K562 (cell line): ENCODE results near the gene LYPD3. TPM values are rescaled to one million over a fixed set of nuclear protein-coding genes. Genes with fewer than 3 reads are reported as not detected.

ENCODE experiments used
- ATAC-seq: fragments of 200-7000 bp; cut with Tn5 transposase; 3 replicates; pipeline ENCODE4 v1.9.1; 2020; ENCODE audit warnings: moderate library complexity
- BruUV-seq: library from RNA; stranded (reverse); fragments of 400-500 nt; replicated peaks from 2 replicates; lab custom pipeline; 2021; lab: Mats Ljungman, UMichigan
- CTCF ChIA-PET: fragments of 300-600 bp; formaldehyde crosslinking; extraction: SDS; loops from one replicate; lab custom pipeline; 2021; ENCODE audit warnings: low intra/inter-chr PET ratio; lab: Yijun Ruan, JAX
- POLR2A ChIA-PET: fragments of 300-600, 350-650 bp; sonication (Branson Sonifier 250); formaldehyde crosslinking; extraction: SDS; loops from one replicate; lab custom pipeline; 2021; ENCODE audit warnings: antibody characterized with exemption, inconsistent platforms; lab: Yijun Ruan, JAX
- DNase-seq, 4 experiments: peaks; one replicate each; pipeline versions ENCODE4 v3.0.0 to v3.0.0-alpha.2; 2011 to 2018; ENCODE audit warnings: low spot score in 3 of 4, mixed read lengths in 3 of 4; ENCODE audit errors: extremely low read depth in 1 of 4
- FAIRE-seq: peaks from 2 replicates; lab custom pipeline; 2011; peaks lifted over from hg19 to GRCh38; lab: Jason Lieb, UNC
- H2AFZ ChIP-seq: 2 replicates; pipeline ENCODE4 v1.6.0; 2011; ENCODE audit warnings: low read depth, low read length, control low read depth, inconsistent platforms
- H3K27ac ChIP-seq: fragments of 200-600 bp; 3 replicates; pipeline ENCODE4 v1.8.0; 2011; ENCODE audit warnings: low read depth, mild to moderate bottlenecking, control low read depth, inconsistent platforms, low read length, moderate library complexity, mixed read lengths; ENCODE audit errors: extremely low read depth
- H3K27me3 ChIP-seq, 2 experiments: fragments of 300-600 bp in 1 of 2; 2 replicates in 1 of 2; 3 replicates in 1 of 2; pipeline versions ENCODE4 v1.6.0 to v1.8.0; 2011; ENCODE audit warnings: inconsistent platforms in 2 of 2, low read length in 2 of 2, mild to moderate bottlenecking in 1 of 2, mixed read lengths in 1 of 2, moderate library complexity in 1 of 2; ENCODE audit not compliant: control insufficient read depth in 2 of 2, insufficient read depth in 2 of 2
- H3K36me3 ChIP-seq: fragments of 300-600 bp; 3 replicates; pipeline ENCODE4 v1.8.0; 2011; ENCODE audit warnings: mild to moderate bottlenecking, low read length, inconsistent platforms; ENCODE audit not compliant: control insufficient read depth, insufficient read depth
- H3K4me1 ChIP-seq, 2 experiments: fragments of 200-600 bp in 1 of 2; replicated peaks in 1 of 2; 2 replicates in 1 of 2; 3 replicates in 1 of 2; pipeline versions ENCODE4 v1.5.1 to v1.8.0; 2011; ENCODE audit warnings: inconsistent platforms in 2 of 2, low read length in 2 of 2, mild to moderate bottlenecking in 1 of 2, mixed read lengths in 1 of 2, moderate library complexity in 1 of 2; ENCODE audit not compliant: control insufficient read depth in 2 of 2, insufficient read depth in 2 of 2
- H3K4me2 ChIP-seq: 2 replicates; pipeline ENCODE4 v1.6.1; 2011; ENCODE audit warnings: low read length, control low read depth, inconsistent platforms, mixed read lengths; ENCODE audit not compliant: insufficient read depth
- H3K4me3 ChIP-seq: fragments of 200-600 bp; sonication (generic), shearing (Covaris generic); 2 replicates; pipeline ENCODE4 v1.5.1; 2016; ENCODE audit warnings: control low read depth, inconsistent platforms
- H3K79me2 ChIP-seq: fragments of 200-600 bp; 3 replicates; pipeline ENCODE4 v1.8.0; 2011; ENCODE audit warnings: low read length, inconsistent platforms; ENCODE audit not compliant: control insufficient read depth, insufficient read depth
- H3K9ac ChIP-seq, 2 experiments: 2 replicates each; pipeline versions ENCODE4 v1.6.0 to v1.6.1; 2011; ENCODE audit warnings: low read depth in 2 of 2, low read length in 2 of 2, control low read depth in 1 of 2, inconsistent platforms in 1 of 2, mild to moderate bottlenecking in 1 of 2, mixed read lengths in 1 of 2; ENCODE audit not compliant: insufficient read depth in 1 of 2
- H3K9me1 ChIP-seq: one replicate; pipeline ENCODE4 v1.6.0; 2011; ENCODE audit warnings: inconsistent platforms, mild to moderate bottlenecking, low read length, moderate library complexity; ENCODE audit not compliant: control insufficient read depth, insufficient read depth
- H3K9me3 ChIP-seq: replicated peaks from 2 replicates; pipeline ENCODE4 v1.5.1; 2011; ENCODE audit warnings: low read depth, low read length, inconsistent platforms; ENCODE audit not compliant: control insufficient read depth, insufficient read depth
- H4K20me1 ChIP-seq: replicated peaks from 2 replicates; pipeline ENCODE4 v1.6.1; 2011; ENCODE audit warnings: low read length, inconsistent platforms, mixed read lengths; ENCODE audit not compliant: control insufficient read depth, insufficient read depth
- ELF1 ChIP-seq: fragments of 200-800 bp; sonication (Bioruptor generic); IDR thresholded peaks from 2 replicates; pipeline ENCODE4 v1.6.1; 2016; ENCODE audit warnings: missing genetic modification characterization, missing compliant biosample characterization
- EP300 ChIP-seq: IDR thresholded peaks from 2 replicates; pipeline ENCODE4 v1.6.1; 2012; ENCODE audit warnings: low read length, improper control_type of control experiment
- HCFC1 ChIP-seq: IDR thresholded peaks from 2 replicates; pipeline ENCODE4 v1.6.1; 2012; ENCODE audit warnings: low read depth, low read length, improper control_type of control experiment
- IFI16 ChIP-seq: fragments of 250-450 bp; sonication (Bioruptor Pico); IDR thresholded peaks from 2 replicates; pipeline ENCODE4 v2.1.2; 2022; ENCODE audit warnings: mild to moderate bottlenecking, inconsistent platforms
- KDM5B ChIP-seq: fragments of 200-600 bp; sonication (generic); IDR thresholded peaks from 2 replicates; pipeline ENCODE4 v1.6.1; 2012; ENCODE audit warnings: low read depth, mild to moderate bottlenecking, moderate library complexity, low read length, control low read depth, inconsistent platforms; ENCODE audit not compliant: insufficient replicate concordance
- MAFG ChIP-seq: fragments of 450-650 bp; conservative IDR thresholded peaks from 2 replicates; pipeline ENCODE4 v1.6.1; 2016; ENCODE audit warnings: missing genetic modification characterization, missing compliant biosample characterization
- MYNN ChIP-seq, 2 experiments: sonication (generic); formaldehyde crosslinking in 1 of 2; IDR thresholded peaks; 2 replicates each; pipeline versions ENCODE4 v1.5.0 to v1.6.1; 2016 to 2020; ENCODE audit warnings: antibody characterized with exemption in 1 of 2, missing genetic modification reagents in 1 of 2
- SNAPC5 ChIP-seq: fragments of 250-450 bp; sonication (Bioruptor Pico); IDR thresholded peaks from 2 replicates; pipeline ENCODE4 v1.8.0; 2021; ENCODE audit warnings: moderate library complexity, mild to moderate bottlenecking, inconsistent platforms
- SRSF1 ChIP-seq: fragments of 200-400 bp; formaldehyde crosslinking; IDR thresholded peaks from 2 replicates; pipeline ENCODE4 v1.6.1; 2017; ENCODE audit warnings: mild to moderate bottlenecking, low read depth, low read length, moderate library complexity
- TCF3 ChIP-seq: sonication (generic); formaldehyde crosslinking; IDR thresholded peaks from 2 replicates; pipeline ENCODE4 v1.4.0; 2020; ENCODE audit warnings: mild to moderate bottlenecking, missing genetic modification reagents
- ZBTB5 ChIP-seq: fragments of 450-650 bp; IDR thresholded peaks from 2 replicates; pipeline ENCODE4 v1.6.1; 2017; ENCODE audit warnings: antibody characterized with exemption
- ZFP91 ChIP-seq: sonication (generic); formaldehyde crosslinking; IDR thresholded peaks from 2 replicates; pipeline ENCODE4 v1.8.0; 2022; ENCODE audit warnings: mild to moderate bottlenecking, missing genetic modification reagents
- ZNF217 ChIP-seq: sonication (generic); formaldehyde crosslinking; IDR thresholded peaks from 2 replicates; pipeline ENCODE4 v1.8.0; 2022; ENCODE audit warnings: mild to moderate bottlenecking, missing genetic modification reagents
- whole genome bisulfite sequencing: fragments of 100-300 bp; shearing (Covaris generic); methylation state at CpG from one replicate; pipeline ENCODE4 v1.1.6; 2016; ENCODE audit warnings: low coverage, mixed read lengths; ENCODE audit not compliant: insufficient coverage; ENCODE audit errors: missing lambda C conversion rate; 5-methylcytosine and 5-hydroxymethylcytosine counted together
- in situ Hi-C: fragments of 300-500 bp; cut with MboI; formaldehyde crosslinking; loops from 4 replicates; pipeline ENCODE4 v1.15.0; 2018; ENCODE audit warnings: inconsistent platforms, mixed read lengths
- intact Hi-C: fragments of 100-400 bp; cut with micrococcal nuclease; formaldehyde crosslinking; loops from 2 replicates; pipeline ENCODE4 v1.14.2; 2022
- polyA plus RNA-seq, 8 experiments: library from polyadenylated mRNA; depleted of rRNA in 4 of 8; stranded (reverse) in 5 of 8; unstranded in 3 of 8; fragments of >200 nt; fragmentation: Nextera tagmentation in 2 of 8; fragmentation: Illumina TruSeq in 1 of 8; extraction: Ambion mirVana in 2 of 8; extraction: Trizol in 1 of 8; gene quantifications; 2 replicates each; pipeline versions ENCODE4 v1.2.1 to v1.2.3, GENCODE V29; 2011 to 2014; ENCODE audit warnings: inconsistent platforms in 1 of 8, missing spikeins in 1 of 8
- total RNA-seq, 7 experiments: library from RNA; depleted of rRNA in 6 of 7; stranded (reverse); fragments of >200 nt in 6 of 7; fragmentation: Illumina TruSeq in 2 of 7; extraction: Trizol in 2 of 7; gene quantifications; 2 replicates each; pipeline versions ENCODE4 v1.2.1 to v1.2.3, GENCODE V29; 2011 to 2021; ENCODE audit warnings: low replicate concordance in 1 of 7
- TF ChIP-seq, protein P1 (sequence below): sonication (generic); formaldehyde crosslinking; IDR thresholded peaks from 2 replicates; pipeline ENCODE4 v1.8.1; 2023; ENCODE audit warnings: mild to moderate bottlenecking, missing genetic modification reagents
- TF ChIP-seq, protein P2 (sequence below): fragments of 450-650 bp; formaldehyde crosslinking; IDR thresholded peaks from 2 replicates; pipeline ENCODE4 v1.4.0; 2020; ENCODE audit warnings: mild to moderate bottlenecking, moderate library complexity

LYPD3 gene
- total and polyA plus RNA-seq, 9 of the 15 experiments (the other 6 are each of a cell fraction or from before 2014, with no cell fraction given), result 0.04 to 0.33 (median 0.20) TPM; not detected in 1

GRCh38 chr19:43447655-43448054, 17.8 kb downstream of the LYPD3 start:
- Histone ChIP-seq H3K36me3 (no peaks in the 10 kb centered on the region), H3K27me3 (no peaks in the 10 kb centered on the region), H3K79me2 (no peaks in the 10 kb centered on the region), H3K4me2 (no peak overlapping the region), H3K9me1 (no peaks in the 10 kb centered on the region), H2AFZ (no peak overlapping the region), H3K9me3 (no peaks in the 10 kb centered on the region; the same call in 1 of the 2 replicates), H3K27ac (no peak overlapping the region), H3K4me1 (peaks cover 3 to 10% of the 10 kb centered on the region in 2 experiments; a peak in 4 of 5 replicates), H3K9ac (no peak overlapping the region), H3K4me3 (no peak overlapping the region), H4K20me1 (no peaks in the 10 kb centered on the region)
- in situ Hi-C loops, result loop anchor here (5.0 kb wide), 2 partner anchors 70 to 205 kb away; no protein-coding TSS in a partner anchor
- no peak for ATAC-seq
- ChIA-PET CTCF (interaction anchor here (0.7 to 2.7 kb wide), 6 partner anchors 15 to 363 kb away, joined by 3 to 50 read pairs (median 4); no protein-coding TSS in a partner anchor), POLR2A (interaction anchor here (0.7 to 1.2 kb wide), 4 partner anchors 10 to 72 kb away, joined by 3 to 19 read pairs (median 3); no protein-coding TSS in a partner anchor)
- intact Hi-C loops, result loop anchor here (1.0 to 10.0 kb wide), 4 partner anchors 55 to 207 kb away; partner anchors contain the start of gene PHLDB3
- 41% methylated on average over 8 of the region's 9 CpGs for WGBS
- DNase-seq, result no peak
- no TSS peak for BruUV-seq
- no peak for FAIRE-seq
- TF ChIP-seq ZFP91 (CRISPR knock-in tag), result no peak
- TF ChIP-seq SNAPC5 (CRISPR knock-in tag), result no peak
- TF ChIP-seq ZBTB5, result no peak
- TF ChIP-seq, protein P1, sequence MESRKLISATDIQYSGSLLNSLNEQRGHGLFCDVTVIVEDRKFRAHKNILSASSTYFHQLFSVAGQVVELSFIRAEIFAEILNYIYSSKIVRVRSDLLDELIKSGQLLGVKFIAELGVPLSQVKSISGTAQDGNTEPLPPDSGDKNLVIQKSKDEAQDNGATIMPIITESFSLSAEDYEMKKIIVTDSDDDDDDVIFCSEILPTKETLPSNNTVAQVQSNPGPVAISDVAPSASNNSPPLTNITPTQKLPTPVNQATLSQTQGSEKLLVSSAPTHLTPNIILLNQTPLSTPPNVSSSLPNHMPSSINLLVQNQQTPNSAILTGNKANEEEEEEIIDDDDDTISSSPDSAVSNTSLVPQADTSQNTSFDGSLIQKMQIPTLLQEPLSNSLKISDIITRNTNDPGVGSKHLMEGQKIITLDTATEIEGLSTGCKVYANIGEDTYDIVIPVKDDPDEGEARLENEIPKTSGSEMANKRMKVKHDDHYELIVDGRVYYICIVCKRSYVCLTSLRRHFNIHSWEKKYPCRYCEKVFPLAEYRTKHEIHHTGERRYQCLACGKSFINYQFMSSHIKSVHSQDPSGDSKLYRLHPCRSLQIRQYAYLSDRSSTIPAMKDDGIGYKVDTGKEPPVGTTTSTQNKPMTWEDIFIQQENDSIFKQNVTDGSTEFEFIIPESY (CRISPR knock-in tag), result no peak
- no peak for TF ChIP-seq ZNF217 (CRISPR knock-in tag)
- no peak for TF ChIP-seq KDM5B
- no peak for TF ChIP-seq MAFG (tag)
- no peak for TF ChIP-seq SRSF1
- no peak for TF ChIP-seq EP300
- no peak for TF ChIP-seq HCFC1
- no peak for TF ChIP-seq IFI16 (CRISPR knock-in tag)
- no peak for TF ChIP-seq MYNN (IDR thresholded peaks at IDR 0.05)
- TF ChIP-seq MYNN (CRISPR knock-in tag; IDR thresholded peaks at IDR 0.05), result no peak
- no peak for TF ChIP-seq TCF3
- TF ChIP-seq, protein P2, sequence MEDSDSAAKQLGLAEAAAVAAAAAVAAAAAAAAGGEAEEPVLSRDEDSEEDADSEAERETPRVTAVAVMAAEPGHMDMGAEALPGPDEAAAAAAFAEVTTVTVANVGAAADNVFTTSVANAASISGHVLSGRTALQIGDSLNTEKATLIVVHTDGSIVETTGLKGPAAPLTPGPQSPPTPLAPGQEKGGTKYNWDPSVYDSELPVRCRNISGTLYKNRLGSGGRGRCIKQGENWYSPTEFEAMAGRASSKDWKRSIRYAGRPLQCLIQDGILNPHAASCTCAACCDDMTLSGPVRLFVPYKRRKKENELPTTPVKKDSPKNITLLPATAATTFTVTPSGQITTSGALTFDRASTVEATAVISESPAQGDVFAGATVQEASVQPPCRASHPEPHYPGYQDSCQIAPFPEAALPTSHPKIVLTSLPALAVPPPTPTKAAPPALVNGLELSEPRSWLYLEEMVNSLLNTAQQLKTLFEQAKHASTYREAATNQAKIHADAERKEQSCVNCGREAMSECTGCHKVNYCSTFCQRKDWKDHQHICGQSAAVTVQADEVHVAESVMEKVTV, result no peak
- no peak for TF ChIP-seq ELF1 (tag)
